ENCODE measurements around the gene PLA2G2D. TPM values are rescaled to one million over a fixed set of nuclear protein-coding genes. Genes with fewer than 3 reads are reported as not detected.

PLA2G2D gene
- total and polyA plus RNA-seq, 10 of the 15 experiments (the other 5 are each of a cell fraction or from before 2014, with no cell fraction given) = 0.06 to 0.38 (median 0.16) TPM; not detected in 2

GRCh38 chr1:20166051-20166450 is 46.7 kb upstream of the PLA2G2D start:
- RAD21 ChIA-PET (ENCODE audit: unreplicated experiment) = no interaction called here
- Histone ChIP-seq H3K79me2 (ENCODE audit: control insufficient read depth, insufficient read depth, low read length) (no peaks in the 10 kb centered on the region), H3K4me2 (ENCODE audit: control insufficient read depth, insufficient read depth) (no peak overlapping the region), H3K4me3 (no peak overlapping the region), H3K27me3 (replicated peaks in 1 of 2; ENCODE audit: control insufficient read depth in 2 of 2, insufficient read depth in 2 of 2, low read length in 1 of 2) (no peaks in the 10 kb centered on the region; a peak in 2 of 4 replicates), H3K9me3 (replicated peaks; ENCODE audit: control insufficient read depth, insufficient read depth, low read length) (peaks cover under 1% of the 10 kb centered on the region; the same call in 1 of the 3 replicates), H3K4me1 (ENCODE audit: control insufficient read depth, insufficient read depth, low read length) (peaks cover under 1% of the 10 kb centered on the region), H3K36me3 (ENCODE audit: control insufficient read depth in 2 of 2, insufficient read depth in 2 of 2, low read length in 1 of 2) (no peaks in the 10 kb centered on the region), H3K9ac (ENCODE audit: control insufficient read depth, insufficient read depth, low read length) (no peak overlapping the region), H4K20me1 (ENCODE audit: control insufficient read depth, insufficient read depth) (no peaks in the 10 kb centered on the region), H3K27ac (ENCODE audit: control insufficient read depth, insufficient read depth) (no peak overlapping the region), H2AFZ (ENCODE audit: control insufficient read depth, low read depth, low read length) (no peak overlapping the region)
- in situ Hi-C loops (cut with MboI) = no loop called here
- BruUV-seq (replicated peaks) = no TSS peak
- no peak for FAIRE-seq
- ATAC-seq = no peak
- CTCF ChIA-PET = interaction anchor here (1.2 to 2.2 kb wide), 3 partner anchors 14 to 28 kb away, joined by 3 to 10 read pairs (median 4); no protein-coding TSS in a partner anchor
- SMC1A ChIA-PET (ENCODE audit: uncharacterized antibody, unreplicated experiment) = interaction anchor here (1.0 to 2.3 kb wide), 3 partner anchors 20 to 28 kb away, joined by 3 to 8 read pairs (median 3); no protein-coding TSS in a partner anchor
- POLR2A ChIA-PET = no interaction called here
- no peak for DNase-seq (ENCODE audit: low read depth, low spot score)
- 38% methylated on average over 14 of the region's 17 CpGs for whole genome bisulfite sequencing (ENCODE audit: insufficient coverage, insufficient replicate concordance, low lambda C conversion rate, missing lambda C conversion rate)
- intact Hi-C loops (cut with micrococcal nuclease; ENCODE audit: unreplicated experiment) = no loop called here
- TF ChIP-seq DPF2 (IDR thresholded peaks at IDR 0.05) = no peak
- no peak for TF ChIP-seq SREBF1 (IDR thresholded peaks at IDR 0.05; ENCODE audit: low read length)
- TF ChIP-seq RELB (IDR thresholded peaks at IDR 0.05; ENCODE audit: low read depth) = no peak
- TF ChIP-seq REST (IDR thresholded peaks at IDR 0.05; ENCODE audit: low read depth, low read length) = no peak
- no peak for TF ChIP-seq TARDBP (IDR thresholded peaks at IDR 0.05; ENCODE audit: borderline replicate concordance)
- no peak for TF ChIP-seq USF2 (IDR thresholded peaks at IDR 0.05; ENCODE audit: borderline replicate concordance, low read depth, low read length)
- TF ChIP-seq BRCA1 (IDR thresholded peaks at IDR 0.05; ENCODE audit: low read depth, low read length) = no peak
- TF ChIP-seq ZNF217 (IDR thresholded peaks at IDR 0.05) = no peak
- no peak for TF ChIP-seq CEBPB (IDR thresholded peaks at IDR 0.05; ENCODE audit: borderline replicate concordance in 1 of 2, low read depth in 2 of 2, low read length in 2 of 2)
- no peak for TF ChIP-seq TCF12 (IDR thresholded peaks at IDR 0.05; ENCODE audit: low read depth, low read length)
- no peak for TF ChIP-seq E4F1 (IDR thresholded peaks at IDR 0.05; ENCODE audit: borderline replicate concordance, partially characterized antibody)
